Effector memory CD8-positive, alpha-beta T cell (primary cell): Measurements from ENCODE around the gene DND1.
"Not testable (repeated sequence)": the region's sequence is repeated elsewhere in the genome, so short reads cannot be mapped to it uniquely, and the experiment has no call there.

Source experiments
- ATAC-seq: fragments of 150-1000 bp; cut with Tn5 transposase; replicated peaks from 2 replicates; pipeline ENCODE4 v1.10.0; 2021; ENCODE audit warnings: mild to moderate bottlenecking, moderate library complexity
- DNase-seq, 3 experiments: peaks; one replicate each; pipeline ENCODE4 v3.0.0; 2021
- H3K27ac Mint-ChIP-seq, 2 donors: one replicate each; pipeline ENCODE4 v1.8.0; 2022; ENCODE audit warnings: mild to moderate bottlenecking in 2 of 2, mixed read lengths in 2 of 2, moderate library complexity in 2 of 2
- H3K27me3 Mint-ChIP-seq, 2 donors: one replicate each; pipeline ENCODE4 v1.8.0; 2022; ENCODE audit warnings: mixed read lengths in 2 of 2
- H3K36me3 Mint-ChIP-seq: one replicate; pipeline ENCODE4 v1.8.0; 2022; ENCODE audit warnings: mild to moderate bottlenecking, moderate library complexity, mixed read lengths; ENCODE audit not compliant: insufficient read depth
- H3K4me1 Mint-ChIP-seq, 2 donors: one replicate each; pipeline ENCODE4 v1.8.0; 2022; ENCODE audit warnings: low read depth in 2 of 2, mixed read lengths in 2 of 2
- H3K4me3 Mint-ChIP-seq, 2 donors: one replicate each; pipeline ENCODE4 v1.8.0; 2022; ENCODE audit warnings: mild to moderate bottlenecking in 2 of 2, mixed read lengths in 2 of 2, moderate library complexity in 2 of 2
- H3K9me3 Mint-ChIP-seq, 2 donors: one replicate each; pipeline ENCODE4 v1.8.0; 2022; ENCODE audit warnings: mixed read lengths in 2 of 2

The DND1 gene

GRCh38 chr5:140660371-140660770 is 13.0 kb downstream of the DND1 start:
- peak overlapping the region in 1 of 2 donors; percentile 29 for H3K27ac Mint-ChIP-seq
- H3K36me3 Mint-ChIP-seq = peaks cover 89% of the 10 kb centered on the region
- peaks cover 9 to 10% of the 10 kb centered on the region in 2 donors for H3K4me1 Mint-ChIP-seq
- H3K27me3 Mint-ChIP-seq, ATAC-seq, H3K4me3 Mint-ChIP-seq, H3K9me3 Mint-ChIP-seq, DNase-seq: not testable (repeated sequence)

- DNase-seq = no peak
- H3K9me3 Mint-ChIP-seq = no peaks in the 10 kb centered on the region
- peaks cover 89% of the 10 kb centered on the region for H3K36me3 Mint-ChIP-seq
- ATAC-seq = no peak
- H3K27ac Mint-ChIP-seq = peak overlapping the region in 1 of 2 donors; percentile 78
- H3K4me3 Mint-ChIP-seq = no peak overlapping the region
- no peaks in the 10 kb centered on the region for H3K27me3 Mint-ChIP-seq
- peaks cover 2 to 4% of the 10 kb centered on the region in 2 donors for H3K4me1 Mint-ChIP-seq
These were observed 14.5 kb downstream of the DND1 start for GRCh38 chr5:140658870-140659269.

GRCh38 chr5:140647042-140647419 is 26.3 kb downstream of the DND1 start:
- H3K36me3 Mint-ChIP-seq = peaks cover 73% of the 10 kb centered on the region
- peak overlapping the region; percentile 97 to 99 for H3K27ac Mint-ChIP-seq
- no peaks in the 10 kb centered on the region for H3K27me3 Mint-ChIP-seq
- no peaks in the 10 kb centered on the region for H3K9me3 Mint-ChIP-seq
- ATAC-seq = no peak
- H3K4me1 Mint-ChIP-seq = peaks cover 30 to 37% of the 10 kb centered on the region in 2 donors
- DNase-seq = no peak
- peak overlapping the region; percentile 93 for H3K4me3 Mint-ChIP-seq

GRCh38 chr5:140642718-140643117 is 30.7 kb downstream of the DND1 start:
- DNase-seq (no peak), ATAC-seq (no peak)
- peak overlapping the region in 1 of 2 donors; percentile 23 for H3K27ac Mint-ChIP-seq
- H3K4me1 Mint-ChIP-seq = peaks cover 30 to 39% of the 10 kb centered on the region in 2 donors
- no peaks in the 10 kb centered on the region for H3K27me3 Mint-ChIP-seq
- H3K36me3 Mint-ChIP-seq = peaks cover 42% of the 10 kb centered on the region
- H3K4me3 Mint-ChIP-seq = no peak overlapping the region
- no peaks in the 10 kb centered on the region for H3K9me3 Mint-ChIP-seq

- Mint-ChIP-seq H3K27me3 (no peaks in the 10 kb centered on the region), H3K4me3 (no peak overlapping the region), H3K36me3 (peaks cover 36% of the 10 kb centered on the region), H3K9me3 (no peaks in the 10 kb centered on the region), H3K4me1 (peaks cover 30 to 34% of the 10 kb centered on the region in 2 donors), H3K27ac (peak overlapping the region in 1 of 2 donors; percentile 23)
- no peak for DNase-seq
- no peak for ATAC-seq
These were observed 31.7 kb downstream of the DND1 start for GRCh38 chr5:140641716-140642115.

- H3K4me1 Mint-ChIP-seq = peaks cover 25 to 30% of the 10 kb centered on the region in 2 donors
- H3K27me3 Mint-ChIP-seq = no peaks in the 10 kb centered on the region
- H3K36me3 Mint-ChIP-seq = peaks cover 30% of the 10 kb centered on the region
- ATAC-seq (peak; percentile 94), DNase-seq (peak; percentile 92 to 95 (median 93))
- H3K27ac Mint-ChIP-seq = peak within 1 kb of the TSS; percentile 93 to 94
- no peaks in the 10 kb centered on the region for H3K9me3 Mint-ChIP-seq
- H3K4me3 Mint-ChIP-seq = peak within 1 kb of the TSS; percentile 82 to 85
These were observed 34.0 kb downstream of the DND1 start, which contains the start of gene TMCO6 for GRCh38 chr5:140639148-140639981. Gene TMCO6, plus strand, starts transcription at chr5:140639451. Its CDS starts 77 bp downstream, at chr5:140639528.

GRCh38 chr5:140638898-140639147 is 34.6 kb downstream of the DND1 start:
- H3K4me3 Mint-ChIP-seq = peak overlapping the region; percentile 82 to 85
- ATAC-seq, DNase-seq, H3K9me3 Mint-ChIP-seq, H3K27me3 Mint-ChIP-seq: not testable (repeated sequence)
- peaks cover 25 to 30% of the 10 kb centered on the region in 2 donors for H3K4me1 Mint-ChIP-seq
- peak overlapping the region; percentile 93 to 94 for H3K27ac Mint-ChIP-seq
- H3K36me3 Mint-ChIP-seq = peaks cover 24% of the 10 kb centered on the region

GRCh38 chr5:140637371-140638100 is 35.8 kb downstream of the DND1 start:
- no peak overlapping the region for H3K4me3 Mint-ChIP-seq
- no peaks in the 10 kb centered on the region for H3K27me3 Mint-ChIP-seq
- peaks cover 17% of the 10 kb centered on the region for H3K36me3 Mint-ChIP-seq
- no peak for ATAC-seq
- peak overlapping the region in 1 of 2 donors; percentile 93 for H3K27ac Mint-ChIP-seq
- no peaks in the 10 kb centered on the region for H3K9me3 Mint-ChIP-seq
- peaks cover 35 to 37% of the 10 kb centered on the region in 2 donors for H3K4me1 Mint-ChIP-seq
- no peak for DNase-seq

- H3K4me3 Mint-ChIP-seq = no peak overlapping the region
- no peaks in the 10 kb centered on the region for H3K9me3 Mint-ChIP-seq
- H3K36me3 Mint-ChIP-seq = peaks cover 11% of the 10 kb centered on the region
- no peaks in the 10 kb centered on the region for H3K27me3 Mint-ChIP-seq
- H3K27ac Mint-ChIP-seq = no peak overlapping the region
- DNase-seq = no peak
- peaks cover 20 to 26% of the 10 kb centered on the region in 2 donors for H3K4me1 Mint-ChIP-seq
- ATAC-seq = no peak
These were observed 37.8 kb downstream of the DND1 start for GRCh38 chr5:140635291-140636257.

GRCh38 chr5:140634103-140634502 is 39.3 kb downstream of the DND1 start:
- Mint-ChIP-seq H3K4me3 (peak overlapping the region; percentile 85 to 89), H3K9me3 (no peaks in the 10 kb centered on the region), H3K36me3 (peaks cover 10% of the 10 kb centered on the region), H3K4me1 (peaks cover 11 to 20% of the 10 kb centered on the region in 2 donors), H3K27ac (no peak overlapping the region), H3K27me3 (no peaks in the 10 kb centered on the region)
- ATAC-seq (no peak), DNase-seq (no peak)

- ATAC-seq = no peak
- H3K27ac Mint-ChIP-seq = peak overlapping the region; percentile 53 to 69
These were observed 39.9 kb downstream of the DND1 start for GRCh38 chr5:140633501-140633900.

GRCh38 chr5:140633021-140633471 is 40.3 kb downstream of the DND1 start, which contains the start of gene CD14:
Gene CD14, minus strand, starts transcription at chr5:140633175. Its CDS starts 104 bp downstream, at chr5:140633071.
- Mint-ChIP-seq H3K4me1 (peaks cover 11 to 13% of the 10 kb centered on the region in 2 donors), H3K27ac (peak within 1 kb of the TSS; percentile 53 to 69), H3K9me3 (no peaks in the 10 kb centered on the region), H3K4me3 (peak within 1 kb of the TSS; percentile 85 to 89), H3K36me3 (peaks cover 5% of the 10 kb centered on the region), H3K27me3 (peaks cover 0 to 5% of the 10 kb centered on the region in 2 donors)
- ATAC-seq (no peak), DNase-seq (peak in 1 of 3 experiments; percentile 12)

More at GRCh38 chr5:140633501-140633900, 39.9 kb downstream of the DND1 start:
- no peak for DNase-seq
- Mint-ChIP-seq H3K4me1 (peaks cover 11 to 14% of the 10 kb centered on the region in 2 donors), H3K27me3 (peaks cover 0 to under 1% of the 10 kb centered on the region in 2 donors), H3K9me3 (no peaks in the 10 kb centered on the region), H3K36me3 (peaks cover 7% of the 10 kb centered on the region), H3K4me3 (peak overlapping the region; percentile 85 to 89)
